Upper lobe of left lung (tissue), 4 donors: ENCODE measurements around the gene ATXN7L1.

Source experiments
- EP300 ChIP-seq, 4 donors: sonication (generic); formaldehyde crosslinking; IDR thresholded peaks; one replicate each; pipeline ENCODE4 v1.5.1; 2017; ENCODE audit warnings: antibody characterized with exemption in 4 of 4, control low read depth in 2 of 4
- POLR2A ChIP-seq, 4 donors: fragments of 450-650 bp; IDR thresholded peaks; one replicate each; pipeline ENCODE4 v1.5.1; 2016 to 2017; ENCODE audit warnings: antibody characterized with exemption in 4 of 4, mild to moderate bottlenecking in 2 of 4
- POLR2AphosphoS5 ChIP-seq, 2 donors: sonication (generic); formaldehyde crosslinking; IDR thresholded peaks; one replicate each; pipeline ENCODE4 v1.5.1; 2017; ENCODE audit warnings: antibody characterized with exemption in 2 of 2
- TF ChIP-seq, protein P1 (sequence below), 6 experiments: fragments of 450-650 bp in 4 of 6; fragments of 200-600 bp in 2 of 6; sonication (generic) in 2 of 6; IDR thresholded peaks; one replicate each; pipeline ENCODE4 v1.5.1; 2016 to 2019; ENCODE audit warnings: antibody characterized with exemption in 6 of 6

- TF ChIP-seq, protein P1, sequence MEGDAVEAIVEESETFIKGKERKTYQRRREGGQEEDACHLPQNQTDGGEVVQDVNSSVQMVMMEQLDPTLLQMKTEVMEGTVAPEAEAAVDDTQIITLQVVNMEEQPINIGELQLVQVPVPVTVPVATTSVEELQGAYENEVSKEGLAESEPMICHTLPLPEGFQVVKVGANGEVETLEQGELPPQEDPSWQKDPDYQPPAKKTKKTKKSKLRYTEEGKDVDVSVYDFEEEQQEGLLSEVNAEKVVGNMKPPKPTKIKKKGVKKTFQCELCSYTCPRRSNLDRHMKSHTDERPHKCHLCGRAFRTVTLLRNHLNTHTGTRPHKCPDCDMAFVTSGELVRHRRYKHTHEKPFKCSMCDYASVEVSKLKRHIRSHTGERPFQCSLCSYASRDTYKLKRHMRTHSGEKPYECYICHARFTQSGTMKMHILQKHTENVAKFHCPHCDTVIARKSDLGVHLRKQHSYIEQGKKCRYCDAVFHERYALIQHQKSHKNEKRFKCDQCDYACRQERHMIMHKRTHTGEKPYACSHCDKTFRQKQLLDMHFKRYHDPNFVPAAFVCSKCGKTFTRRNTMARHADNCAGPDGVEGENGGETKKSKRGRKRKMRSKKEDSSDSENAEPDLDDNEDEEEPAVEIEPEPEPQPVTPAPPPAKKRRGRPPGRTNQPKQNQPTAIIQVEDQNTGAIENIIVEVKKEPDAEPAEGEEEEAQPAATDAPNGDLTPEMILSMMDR (IDR thresholded peaks at IDR 0.05) = no peak
- no peak for TF ChIP-seq POLR2A (IDR thresholded peaks at IDR 0.05)
- TF ChIP-seq EP300 (IDR thresholded peaks at IDR 0.05) = no peak
- TF ChIP-seq POLR2AphosphoS5 (IDR thresholded peaks at IDR 0.05) = no peak
Observed at GRCh38 chr7:105571891-105572290, 304.5 kb downstream of the ATXN7L1 start.
